Prostate gland (tissue), 2 donors: ENCODE results near the gene ELMO3. TPM values are rescaled to one million over a fixed set of nuclear protein-coding genes. Genes with fewer than 3 reads are reported as not detected.

Source experiments
- DNase-seq: peaks from one replicate; pipeline ENCODE4 v3.0.0-alpha.2; 2019; ENCODE audit warnings: low spot score
- H3K27ac ChIP-seq, 2 donors: fragments of 200-600 bp; sonication (generic); 2 replicates each; pipeline ENCODE4 v1.5.1; 2017 to 2019
- H3K27me3 ChIP-seq: fragments of 200-600 bp; sonication (generic); replicated peaks from 2 replicates; pipeline ENCODE4 v1.5.1; 2019; ENCODE audit not compliant: insufficient read depth
- H3K36me3 ChIP-seq, 2 donors: fragments of 200-600 bp; sonication (generic); 1 replicate in 1 of 2; 2 replicates in 1 of 2; pipeline versions ENCODE4 v1.5.1 to v1.8.1; 2017 to 2019
- H3K4me1 ChIP-seq: fragments of 200-600 bp; sonication (generic); replicated peaks from 2 replicates; pipeline ENCODE4 v1.5.1; 2019
- H3K4me3 ChIP-seq, 2 donors: fragments of 200-600 bp; sonication (generic); 2 replicates each; pipeline ENCODE4 v1.5.1; 2017 to 2019
- H3K9me3 ChIP-seq: fragments of 200-600 bp; sonication (generic); 2 replicates; pipeline ENCODE4 v1.5.1; 2017
- POLR2A ChIP-seq: fragments of 450-650 bp; IDR thresholded peaks from one replicate; pipeline ENCODE4 v1.6.1; 2016; ENCODE audit warnings: antibody characterized with exemption, mild to moderate bottlenecking
- POLR2AphosphoS5 ChIP-seq: sonication (generic); formaldehyde crosslinking; IDR thresholded peaks from one replicate; pipeline ENCODE4 v1.6.1; 2017; ENCODE audit warnings: antibody characterized with exemption
- WGBS: methylation state at CpG from one replicate; pipeline ENCODE4 v1.1.5; 2018; 5-methylcytosine and 5-hydroxymethylcytosine counted together
- intact Hi-C: fragments of 100-400 bp; cut with DNase I; formaldehyde crosslinking; loops from one replicate; pipeline ENCODE4 v1.14.2; 2022
- total RNA-seq, 2 donors: library from RNA; depleted of rRNA; stranded (reverse); fragments of >200 nt; gene quantifications; one replicate each; pipeline ENCODE4 v1.1.0, GENCODE V29; 2016
- TF ChIP-seq, protein P1 (sequence below), 4 experiments: fragments of 200-600 bp in 2 of 4; fragments of 450-650 bp in 2 of 4; sonication (generic) in 2 of 4; IDR thresholded peaks; 1 replicate in 3 of 4; 2 replicates in 1 of 4; pipeline ENCODE4 v1.5.1; 2016 to 2019; ENCODE audit warnings: antibody characterized with exemption in 4 of 4, mild to moderate bottlenecking in 2 of 4, moderate library complexity in 2 of 4

ELMO3 gene
- total RNA-seq, 2 donors from 2014 or later = 24.8 to 36.7 TPM

DNA sequence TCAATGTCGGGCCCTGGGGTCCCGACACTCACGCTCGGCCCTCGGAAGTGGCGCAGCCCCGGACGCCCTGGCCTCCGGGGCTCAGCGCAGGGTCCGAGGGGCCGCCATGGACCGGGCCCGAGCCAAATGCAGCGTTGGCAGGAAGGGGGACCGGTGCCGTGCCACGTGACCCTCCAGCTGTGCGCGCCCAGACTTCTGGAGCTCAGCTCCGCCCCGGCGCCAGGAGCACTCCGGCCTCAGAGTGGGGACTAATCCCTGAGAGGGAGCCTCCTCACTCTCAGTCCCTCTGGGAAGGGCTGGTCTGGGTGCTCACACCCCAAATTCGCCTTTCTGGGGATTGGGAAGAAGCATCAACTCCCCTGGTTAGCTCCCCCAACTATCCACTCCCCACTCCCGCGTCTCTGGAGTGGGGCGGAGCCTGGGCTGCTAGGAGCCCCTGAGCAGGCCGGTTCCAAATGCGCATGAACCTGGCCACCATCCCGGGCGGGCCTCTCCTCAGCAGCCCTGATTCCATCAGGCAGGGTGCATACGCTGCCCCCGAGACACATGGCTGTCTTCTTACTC lies 48.0 kb upstream of the ELMO3 start, which contains the start of gene B3GNT9:
TSS of gene B3GNT9 (minus strand) at position 166 of the 564 bp plus-strand sequence. CDS start 513 bp downstream, outside the sequence.
- TF ChIP-seq POLR2A = no peak
- peak; percentile 56 for TF ChIP-seq POLR2AphosphoS5
- TF ChIP-seq, protein P1, sequence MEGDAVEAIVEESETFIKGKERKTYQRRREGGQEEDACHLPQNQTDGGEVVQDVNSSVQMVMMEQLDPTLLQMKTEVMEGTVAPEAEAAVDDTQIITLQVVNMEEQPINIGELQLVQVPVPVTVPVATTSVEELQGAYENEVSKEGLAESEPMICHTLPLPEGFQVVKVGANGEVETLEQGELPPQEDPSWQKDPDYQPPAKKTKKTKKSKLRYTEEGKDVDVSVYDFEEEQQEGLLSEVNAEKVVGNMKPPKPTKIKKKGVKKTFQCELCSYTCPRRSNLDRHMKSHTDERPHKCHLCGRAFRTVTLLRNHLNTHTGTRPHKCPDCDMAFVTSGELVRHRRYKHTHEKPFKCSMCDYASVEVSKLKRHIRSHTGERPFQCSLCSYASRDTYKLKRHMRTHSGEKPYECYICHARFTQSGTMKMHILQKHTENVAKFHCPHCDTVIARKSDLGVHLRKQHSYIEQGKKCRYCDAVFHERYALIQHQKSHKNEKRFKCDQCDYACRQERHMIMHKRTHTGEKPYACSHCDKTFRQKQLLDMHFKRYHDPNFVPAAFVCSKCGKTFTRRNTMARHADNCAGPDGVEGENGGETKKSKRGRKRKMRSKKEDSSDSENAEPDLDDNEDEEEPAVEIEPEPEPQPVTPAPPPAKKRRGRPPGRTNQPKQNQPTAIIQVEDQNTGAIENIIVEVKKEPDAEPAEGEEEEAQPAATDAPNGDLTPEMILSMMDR (IDR thresholded peaks at IDR 0.05) = no peak
- Histone ChIP-seq H3K4me3 (peak within 1 kb of the TSS; percentile 64 to 68), H3K27ac (peak within 1 kb of the TSS; percentile 83 to 91), H3K27me3 (no peaks in the 10 kb centered on the region), H3K9me3 (no peaks in the 10 kb centered on the region), H3K4me1 (peaks cover 5% of the 10 kb centered on the region), H3K36me3 (no peaks in the 10 kb centered on the region)
- DNase-seq = peak; percentile 72
- intact Hi-C loops = loop anchor here (5.0 kb wide), 1 partner anchor 199 kb away; no protein-coding TSS in a partner anchor
- under 1% methylated on average over 33 of the region's 34 CpGs for WGBS

DNA sequence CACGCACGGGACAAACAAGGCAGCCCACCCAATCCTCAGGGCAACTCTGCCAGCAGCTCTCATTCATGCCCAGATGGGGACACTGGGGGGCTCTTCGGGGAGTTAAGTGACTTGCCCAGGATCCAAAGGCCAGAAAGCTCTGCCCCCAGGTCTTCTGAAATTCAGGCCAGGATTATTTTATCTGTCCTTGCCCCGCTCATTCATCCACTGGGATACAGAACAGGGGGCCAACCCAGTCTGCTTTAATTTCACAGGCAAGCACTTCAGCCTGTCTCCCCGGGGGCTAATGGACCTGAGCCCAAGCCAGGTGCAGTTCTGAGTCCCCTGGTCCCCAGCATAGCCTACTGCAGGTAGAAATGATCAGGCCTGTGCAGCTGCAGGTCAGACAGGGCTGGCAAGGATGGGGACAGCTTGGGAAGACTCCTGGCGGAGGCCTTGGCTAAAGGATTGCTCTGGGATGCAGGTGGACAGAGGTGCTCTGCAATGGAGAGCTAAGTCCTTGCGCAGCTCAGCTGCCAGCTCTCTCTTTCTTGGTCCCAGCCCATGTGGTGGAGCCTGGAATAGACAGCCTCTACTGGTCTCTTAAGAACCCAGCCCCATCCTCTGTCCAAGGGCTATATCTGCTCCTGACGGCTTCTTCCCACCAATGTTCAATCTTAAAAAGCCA lies 47.4 kb upstream of the ELMO3 start:
- intact Hi-C loops = loop anchor here (5.0 kb wide), 1 partner anchor 199 kb away; no protein-coding TSS in a partner anchor

DNA sequence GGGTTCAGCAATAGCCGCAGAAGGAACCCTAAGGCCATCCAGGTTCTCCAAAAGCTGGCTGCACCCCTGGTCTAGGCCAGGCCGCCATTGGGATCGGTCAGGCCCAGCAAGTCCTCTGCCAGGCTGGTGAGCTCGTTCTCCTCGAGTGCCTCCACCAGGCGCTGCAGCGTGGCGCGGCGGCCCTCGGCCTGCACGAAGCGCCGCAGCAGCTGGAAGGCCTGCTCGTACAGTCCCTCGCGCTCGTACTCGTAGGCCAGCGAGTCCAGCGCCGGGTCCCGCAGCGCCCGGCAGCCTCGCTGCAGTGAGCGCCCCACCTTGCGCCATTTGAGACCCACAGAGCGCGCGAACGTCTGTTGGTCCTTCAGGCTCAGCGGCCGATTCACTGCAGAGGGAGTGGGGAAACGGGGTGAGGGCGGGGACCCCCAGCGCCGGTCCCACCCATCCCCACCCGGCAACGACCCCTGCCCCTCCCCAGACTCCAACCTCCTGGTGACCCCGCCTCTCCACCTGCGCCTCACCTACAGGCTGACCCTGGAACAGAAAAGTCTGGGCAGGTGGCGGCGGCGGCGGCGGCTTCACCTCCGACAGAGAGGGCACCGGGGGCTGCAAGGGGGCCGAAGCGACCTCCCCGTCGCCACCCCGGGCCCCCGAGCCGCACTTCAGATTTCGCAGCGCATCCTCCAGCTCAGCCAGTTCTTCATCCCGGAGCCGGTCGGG lies 44.2 kb upstream of the ELMO3 start:
- no peak for DNase-seq
- intact Hi-C loops = loop anchor here (1.0 to 5.0 kb wide), 4 partner anchors 127 to 262 kb away; partner anchors contain the start of gene CBFB
- Histone ChIP-seq H3K4me1 (peaks cover 13% of the 10 kb centered on the region), H3K4me3 (no peak overlapping the region), H3K27ac (no peak overlapping the region), H3K36me3 (no peaks in the 10 kb centered on the region), H3K9me3 (no peaks in the 10 kb centered on the region), H3K27me3 (no peaks in the 10 kb centered on the region)
- 31% methylated on average over 30 of the region's 61 CpGs for WGBS
- TF ChIP-seq, protein P1 (IDR thresholded peaks at IDR 0.05) = no peak
- TF ChIP-seq POLR2AphosphoS5 (no peak), POLR2A (no peak)

More for the DNA sequence above, 47.4 kb upstream of the ELMO3 start:
- Histone ChIP-seq H3K4me3 (no peak overlapping the region), H3K27me3 (no peaks in the 10 kb centered on the region), H3K36me3 (no peaks in the 10 kb centered on the region), H3K4me1 (peaks cover 5% of the 10 kb centered on the region), H3K27ac (peak overlapping the region; percentile 83 to 91), H3K9me3 (no peaks in the 10 kb centered on the region)
- TF ChIP-seq POLR2AphosphoS5 (no peak), POLR2A (no peak)
- TF ChIP-seq, protein P1 (IDR thresholded peaks at IDR 0.05) = no peak
- WGBS = 49% methylated on average over 8 of the region's 8 CpGs
- DNase-seq = no peak

DNA sequence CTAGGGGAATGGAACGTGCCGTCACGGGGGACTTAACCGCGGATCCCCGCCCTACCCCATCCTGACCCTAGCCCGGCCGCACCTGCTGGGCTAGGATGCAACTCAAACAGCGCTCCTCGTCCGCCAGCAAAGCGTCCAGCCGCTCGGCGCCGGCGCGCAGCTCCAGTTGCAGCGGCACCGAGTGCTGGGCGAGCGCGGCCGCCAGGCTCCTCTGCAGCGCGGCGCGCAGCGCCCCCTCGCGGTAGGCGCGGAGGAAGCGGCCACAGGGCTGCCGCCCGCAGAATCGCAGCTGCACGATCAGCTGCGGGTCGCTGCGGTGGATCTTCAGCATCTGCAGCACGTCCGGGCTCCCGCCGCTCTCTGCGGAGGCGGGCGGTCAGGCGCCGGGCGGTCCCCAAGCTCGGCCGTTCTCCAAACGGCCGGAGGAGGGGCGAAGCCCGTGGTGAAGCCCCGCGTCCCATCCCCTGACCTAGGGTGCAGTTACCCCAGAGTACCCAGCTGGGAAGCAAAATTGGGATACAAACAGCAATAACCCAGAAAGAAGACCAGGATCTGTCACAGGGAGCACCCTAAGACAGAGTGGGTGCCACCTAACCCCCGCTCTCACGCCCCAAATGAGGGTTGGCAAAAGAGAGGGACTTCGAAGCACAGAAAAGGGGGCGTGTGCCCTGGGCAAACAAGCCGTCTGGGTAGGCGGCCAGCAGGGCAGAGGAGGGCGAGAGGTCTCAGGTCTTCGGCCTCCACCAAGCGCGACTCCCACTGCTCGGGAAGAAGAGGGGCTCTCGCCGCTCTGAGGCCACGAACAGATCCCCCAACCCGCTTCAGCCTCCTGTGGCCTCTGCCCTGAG lies 43.4 kb upstream of the ELMO3 start:
- peaks cover 13% of the 10 kb centered on the region for H3K4me1 ChIP-seq
- H3K4me3 ChIP-seq = no peak overlapping the region
- TF ChIP-seq POLR2AphosphoS5 = peak; percentile 12
- peak; percentile 26 for TF ChIP-seq POLR2A
- TF ChIP-seq, protein P1 (IDR thresholded peaks at IDR 0.05) = peak; percentile 95 to 99 (median 98)
- H3K36me3 ChIP-seq = no peaks in the 10 kb centered on the region
- no peaks in the 10 kb centered on the region for H3K9me3 ChIP-seq
- no peak overlapping the region for H3K27ac ChIP-seq
- 19% methylated on average over 42 of the region's 74 CpGs for WGBS
- peak; percentile 66 for DNase-seq
- no peaks in the 10 kb centered on the region for H3K27me3 ChIP-seq
- intact Hi-C loops = loop anchor here (1.0 to 5.0 kb wide), 3 partner anchors 128 to 263 kb away; partner anchors contain the start of gene CBFB
